GM18505 (cell line): ENCODE data around the gene RTP1.
"Not testable (repeated sequence)": the region's sequence is repeated elsewhere in the genome, so short reads cannot be mapped to it uniquely, and the experiment has no call there.

Experiments used
- ATAC-seq: cut with Tn5 transposase; IDR thresholded peaks from one replicate; pipeline ENCODE4 v1.9.1; 2021; ENCODE audit not compliant: unreplicated experiment
- POLR2A ChIP-seq: IDR thresholded peaks from 4 replicates; pipeline ENCODE4 v1.6.1; 2011; ENCODE audit warnings: borderline replicate concordance; ENCODE audit not compliant: insufficient read depth, insufficient read length; ENCODE audit errors: extremely low read depth

The RTP1 gene

GRCh38 chr3:187183903-187184302, 13.4 kb upstream of the RTP1 start:
- no peak for ATAC-seq
- no peak for TF ChIP-seq POLR2A

GRCh38 chr3:187185759-187186158, 11.5 kb upstream of the RTP1 start:
- no peak for TF ChIP-seq POLR2A

GRCh38 chr3:187186375-187186774, 10.9 kb upstream of the RTP1 start:
- no peak for ATAC-seq
- no peak for TF ChIP-seq POLR2A

More at GRCh38 chr3:187185759-187186158, 11.5 kb upstream of the RTP1 start:
- ATAC-seq: no peak

- no peak for TF ChIP-seq POLR2A
- no peak for ATAC-seq
These were observed 10.4 kb upstream of the RTP1 start for GRCh38 chr3:187186801-187187421.

- ATAC-seq: no peak
- no peak for TF ChIP-seq POLR2A
These were observed 8.4 kb upstream of the RTP1 start for GRCh38 chr3:187188931-187189330.

- ATAC-seq: no peak
- TF ChIP-seq POLR2A: no peak
These were observed 6.0 kb upstream of the RTP1 start for GRCh38 chr3:187191271-187191670.

- no peak for ATAC-seq
- no peak for TF ChIP-seq POLR2A
These were observed 4.1 kb upstream of the RTP1 start for GRCh38 chr3:187193181-187193580.

- TF ChIP-seq POLR2A: no peak
- ATAC-seq: no peak
These were observed 532 bp upstream of the RTP1 start for GRCh38 chr3:187196573-187197334.

- no peak for ATAC-seq
- TF ChIP-seq POLR2A: no peak
These were observed 1.2 kb downstream of the RTP1 start for GRCh38 chr3:187198490-187198889.

GRCh38 chr3:187199463-187200050, 2.3 kb downstream of the RTP1 start:
- ATAC-seq: not testable (repeated sequence)

GRCh38 chr3:187205683-187206082, 8.4 kb downstream of the RTP1 start:
- no peak for TF ChIP-seq POLR2A
- ATAC-seq: no peak

GRCh38 chr3:187207062-187207461, 9.8 kb downstream of the RTP1 start:
- no peak for TF ChIP-seq POLR2A
- no peak for ATAC-seq

GRCh38 chr3:187207624-187208023, 10.3 kb downstream of the RTP1 start:
- no peak for ATAC-seq
- TF ChIP-seq POLR2A: no peak

GRCh38 chr3:187208159-187208558, 10.9 kb downstream of the RTP1 start:
- no peak for TF ChIP-seq POLR2A
- no peak for ATAC-seq

GRCh38 chr3:187209491-187209890, 12.2 kb downstream of the RTP1 start:
- TF ChIP-seq POLR2A: no peak

GRCh38 chr3:187210091-187210490, 12.8 kb downstream of the RTP1 start:
- no peak for TF ChIP-seq POLR2A

More at GRCh38 chr3:187209491-187209890, 12.2 kb downstream of the RTP1 start:
- no peak for ATAC-seq

More at GRCh38 chr3:187210091-187210490, 12.8 kb downstream of the RTP1 start:
- ATAC-seq: no peak
